IMR-90 (cell line): ENCODE results near the gene MBNL3. TPM values are rescaled to one million over a fixed set of nuclear protein-coding genes. Genes with fewer than 3 reads are reported as not detected.

Experiments used
- ATAC-seq: fragments of 200-7000 bp; cut with Tn5 transposase; 2 replicates; pipeline ENCODE4 v1.9.1; 2020; ENCODE audit warnings: low read depth, mild to moderate bottlenecking, moderate library complexity
- BruUV-seq: library from RNA; stranded (reverse); fragments of 400-500 nt; replicated peaks from 2 replicates; lab custom pipeline; 2021; lab: Mats Ljungman, UMichigan
- CTCF ChIA-PET: fragments of 300-600 bp; formaldehyde crosslinking; extraction: SDS; loops from one replicate; lab custom pipeline; 2021; ENCODE audit warnings: antibody characterized with exemption; lab: Yijun Ruan, JAX
- POLR2A ChIA-PET: fragments of 300-600 bp; sonication (Branson Sonifier 250); formaldehyde crosslinking; loops from one replicate; lab custom pipeline; 2022; ENCODE audit warnings: antibody characterized with exemption; ENCODE audit not compliant: unreplicated experiment; lab: Charles Lee
- DNase-seq: peaks from one replicate; pipeline ENCODE4 v3.0.0; 2013
- H2AFZ ChIP-seq: replicated peaks from 2 replicates; pipeline ENCODE3; 2013; ENCODE audit warnings: low read length, mild to moderate bottlenecking; ENCODE audit not compliant: poor library complexity
- H2AK5ac ChIP-seq: 2 replicates; pipeline ENCODE4 v1.6.1; 2013; ENCODE audit warnings: low read depth, low read length, inconsistent platforms
- H2AK9ac ChIP-seq: replicated peaks from 2 replicates; pipeline ENCODE3; 2013; ENCODE audit warnings: mild to moderate bottlenecking, low read depth, low read length, moderate library complexity; ENCODE audit not compliant: poor library complexity
- H2BK120ac ChIP-seq: 2 replicates; pipeline ENCODE4 v1.6.1; 2013; ENCODE audit warnings: low read depth, low read length, inconsistent platforms
- H2BK15ac ChIP-seq: 3 replicates; pipeline ENCODE4 v1.6.1; 2013; ENCODE audit warnings: low read depth, low read length, inconsistent platforms
- H2BK20ac ChIP-seq: 2 replicates; pipeline ENCODE4 v1.6.1; 2013; ENCODE audit warnings: low read depth, mild to moderate bottlenecking, inconsistent platforms, low read length, moderate library complexity
- H2BK5ac ChIP-seq: 2 replicates; pipeline ENCODE4 v1.6.1; 2013; ENCODE audit warnings: mild to moderate bottlenecking, low read depth, low read length, inconsistent platforms; ENCODE audit not compliant: poor library complexity, severe bottlenecking
- H3K14ac ChIP-seq: replicated peaks from 2 replicates; pipeline ENCODE4 v1.6.1; 2013; ENCODE audit warnings: low read depth, low read length, inconsistent platforms
- H3K18ac ChIP-seq: 2 replicates; pipeline ENCODE4 v1.6.1; 2013; ENCODE audit warnings: low read depth, low read length, control low read depth
- H3K23ac ChIP-seq: 2 replicates; pipeline ENCODE4 v1.6.1; 2013; ENCODE audit warnings: low read depth, low read length, inconsistent platforms
- H3K27ac ChIP-seq: 2 replicates; pipeline ENCODE4 v1.5.1; 2013; ENCODE audit warnings: mild to moderate bottlenecking, control low read depth, low read length; ENCODE audit not compliant: insufficient read depth
- H3K27me3 ChIP-seq: 2 replicates; pipeline ENCODE4 v1.6.1; 2013; ENCODE audit warnings: low read length; ENCODE audit not compliant: control insufficient read depth, insufficient read depth
- H3K36me3 ChIP-seq: 2 replicates; pipeline ENCODE4 v1.6.1; 2013; ENCODE audit warnings: low read length, mixed read lengths; ENCODE audit not compliant: control insufficient read depth, insufficient read depth
- H3K4ac ChIP-seq: 2 replicates; pipeline ENCODE4 v1.6.1; 2013; ENCODE audit warnings: low read depth, low read length, inconsistent platforms
- H3K4me1 ChIP-seq: 2 replicates; pipeline ENCODE4 v1.6.1; 2013; ENCODE audit warnings: low read length, mixed read lengths; ENCODE audit not compliant: control insufficient read depth, insufficient read depth
- H3K4me2 ChIP-seq: 2 replicates; pipeline ENCODE4 v1.6.1; 2013; ENCODE audit warnings: low read depth, mild to moderate bottlenecking, control low read depth, low read length, moderate library complexity
- H3K4me3 ChIP-seq: 2 replicates; pipeline ENCODE4 v1.5.1; 2013; ENCODE audit warnings: low read depth, mild to moderate bottlenecking, control low read depth, low read length, moderate library complexity; ENCODE audit not compliant: insufficient read depth
- H3K56ac ChIP-seq: 2 replicates; pipeline ENCODE4 v1.6.1; 2013; ENCODE audit warnings: low read length, inconsistent platforms; ENCODE audit not compliant: insufficient read depth; ENCODE audit errors: extremely low read depth
- H3K79me1 ChIP-seq, 2 experiments: 2 replicates each; pipeline ENCODE4 v1.6.1; 2013; ENCODE audit warnings: low read length in 2 of 2, inconsistent platforms in 1 of 2, low read depth in 1 of 2
- H3K9ac ChIP-seq: 2 replicates; pipeline ENCODE4 v1.6.1; 2013; ENCODE audit warnings: low read depth, low read length, control low read depth
- H3K9me1 ChIP-seq: 2 replicates; pipeline ENCODE4 v1.6.1; 2013; ENCODE audit warnings: low read length, inconsistent platforms; ENCODE audit not compliant: insufficient read depth
- H3K9me3 ChIP-seq: 2 replicates; pipeline ENCODE4 v1.6.1; 2013; ENCODE audit warnings: low read length; ENCODE audit not compliant: control insufficient read depth, insufficient read depth
- H4K20me1 ChIP-seq: 2 replicates; pipeline ENCODE4 v1.6.1; 2013; ENCODE audit warnings: low read length, inconsistent platforms; ENCODE audit not compliant: insufficient read depth
- H4K5ac ChIP-seq: 2 replicates; pipeline ENCODE4 v1.6.1; 2013; ENCODE audit warnings: mild to moderate bottlenecking, low read depth, low read length, control low read depth
- H4K8ac ChIP-seq, 2 experiments: 2 replicates each; pipeline ENCODE4 v1.6.1; 2013; ENCODE audit warnings: low read depth in 2 of 2, low read length in 2 of 2, control low read depth in 1 of 2, inconsistent platforms in 1 of 2
- H4K91ac ChIP-seq: 2 replicates; pipeline ENCODE4 v1.6.1; 2013; ENCODE audit warnings: low read depth, low read length, inconsistent platforms; ENCODE audit not compliant: insufficient read depth
- BHLHE40 ChIP-seq: fragments of 150-350 bp; IDR thresholded peaks from 2 replicates; pipeline ENCODE4 v1.6.1; 2016; ENCODE audit warnings: mild to moderate bottlenecking, low read depth, low read length
- CHD1 ChIP-seq: IDR thresholded peaks from 2 replicates; pipeline ENCODE4 v1.6.1; 2012; ENCODE audit warnings: low read depth, low read length, improper control_type of control experiment
- ELK1 ChIP-seq: fragments of 150-350 bp; IDR thresholded peaks from 2 replicates; pipeline ENCODE4 v1.6.1; 2016; ENCODE audit warnings: low read depth, mild to moderate bottlenecking, low read length, moderate library complexity, borderline replicate concordance
- FOS ChIP-seq: fragments of 150-350 bp; IDR thresholded peaks from 2 replicates; pipeline ENCODE4 v1.6.1; 2016; ENCODE audit warnings: low read depth, low read length
- MAFK ChIP-seq: IDR thresholded peaks from 2 replicates; pipeline ENCODE4 v1.6.1; 2012; ENCODE audit warnings: low read depth, low read length, improper control_type of control experiment
- MAZ ChIP-seq: IDR thresholded peaks from 2 replicates; pipeline ENCODE4 v1.6.1; 2012; ENCODE audit warnings: low read depth, mild to moderate bottlenecking, low read length, improper control_type of control experiment, moderate library complexity, borderline replicate concordance
- MXI1 ChIP-seq: IDR thresholded peaks from 2 replicates; pipeline ENCODE4 v1.6.1; 2012; ENCODE audit warnings: low read depth, mild to moderate bottlenecking, low read length, moderate library complexity, borderline replicate concordance
- NFE2L2 ChIP-seq: fragments of 150-350 bp; IDR thresholded peaks from 2 replicates; pipeline ENCODE4 v1.6.1; 2016; ENCODE audit warnings: low read depth, mild to moderate bottlenecking, low read length
- POLR2A ChIP-seq: IDR thresholded peaks from 2 replicates; pipeline ENCODE4 v1.6.1; 2012; ENCODE audit warnings: mild to moderate bottlenecking, low read depth, low read length
- RAD21 ChIP-seq: IDR thresholded peaks from 2 replicates; pipeline ENCODE4 v1.6.1; 2012; ENCODE audit warnings: low read length, improper control_type of control experiment
- RCOR1 ChIP-seq: IDR thresholded peaks from 2 replicates; pipeline ENCODE4 v1.6.1; 2012; ENCODE audit warnings: mild to moderate bottlenecking, low read length, improper control_type of control experiment; ENCODE audit not compliant: insufficient replicate concordance
- RFX5 ChIP-seq: IDR thresholded peaks from 2 replicates; pipeline ENCODE4 v1.8.0; 2012; ENCODE audit warnings: low read depth, mild to moderate bottlenecking, low read length, moderate library complexity
- SMC3 ChIP-seq: fragments of 150-350 bp; IDR thresholded peaks from 2 replicates; pipeline ENCODE4 v1.6.1; 2016; ENCODE audit warnings: low read depth, mild to moderate bottlenecking, antibody characterized with exemption, low read length, moderate library complexity
- dilution Hi-C: fragments of 300-500 bp; cut with HindIII; formaldehyde crosslinking; loops from one replicate; pipeline ENCODE4 v1.14.3; 2018; ENCODE audit warnings: low sequenced_read_pairs; ENCODE audit not compliant: unreplicated experiment
- in situ Hi-C: fragments of 300-500 bp; cut with MboI; formaldehyde crosslinking; loops from 3 replicates; pipeline ENCODE4 v1.14.3; 2019; ENCODE audit warnings: low sequenced_read_pairs, inconsistent platforms, mixed read lengths
- intact Hi-C: fragments of 100-400 bp; cut with micrococcal nuclease; formaldehyde crosslinking; loops from 2 replicates; pipeline ENCODE4 v1.10.0; 2022
- polyA plus RNA-seq, 3 experiments: library from polyadenylated mRNA; depleted of rRNA; stranded (reverse); fragments of >200 nt; gene quantifications; 2 replicates each; pipeline ENCODE4 v1.2.3, GENCODE V29; 2012; ENCODE audit warnings: low replicate concordance in 1 of 3
- total RNA-seq: library from RNA; depleted of rRNA; stranded (reverse); fragments of >200 nt; gene quantifications from 2 replicates; pipeline ENCODE4 v1.2.3, GENCODE V29; 2012
- TF ChIP-seq, protein P1 (sequence below): fragments of 150-350 bp; IDR thresholded peaks from 2 replicates; pipeline ENCODE4 v1.6.1; 2017; ENCODE audit warnings: mild to moderate bottlenecking, antibody characterized with exemption, low read length, low read depth
- TF ChIP-seq, protein P2 (sequence below): conservative IDR thresholded peaks from 2 replicates; pipeline ENCODE4 v1.5.1; 2012; ENCODE audit warnings: mild to moderate bottlenecking, low read depth, low read length, improper control_type of control experiment

The MBNL3 gene
- total and polyA plus RNA-seq, 2 of the 4 experiments (the other 2 are of a cell fraction) = 0.32 to 1.1 TPM

- CTCF ChIA-PET = no interaction called here
- intact Hi-C loops = no loop called here
- no peak overlapping the region for H3K27ac ChIP-seq
- H4K5ac ChIP-seq = no peak overlapping the region
- H3K4ac ChIP-seq = no peak overlapping the region
- H3K9me1 ChIP-seq = no peaks in the 10 kb centered on the region
- no peak overlapping the region for H2AK5ac ChIP-seq
- no peaks in the 10 kb centered on the region for H3K36me3 ChIP-seq
- no peak for ATAC-seq
- no peak overlapping the region for H2AK9ac ChIP-seq
- H3K4me1 ChIP-seq = no peaks in the 10 kb centered on the region
- H3K9me3 ChIP-seq = no peaks in the 10 kb centered on the region
- TF ChIP-seq BHLHE40 (no peak), RAD21 (no peak), MAFK (no peak), POLR2A (no peak), RFX5 (no peak), NFE2L2 (no peak), RCOR1 (no peak), SMC3 (no peak), CHD1 (no peak), MAZ (no peak), ELK1 (no peak), FOS (no peak), MXI1 (no peak)
- TF ChIP-seq, protein P1, sequence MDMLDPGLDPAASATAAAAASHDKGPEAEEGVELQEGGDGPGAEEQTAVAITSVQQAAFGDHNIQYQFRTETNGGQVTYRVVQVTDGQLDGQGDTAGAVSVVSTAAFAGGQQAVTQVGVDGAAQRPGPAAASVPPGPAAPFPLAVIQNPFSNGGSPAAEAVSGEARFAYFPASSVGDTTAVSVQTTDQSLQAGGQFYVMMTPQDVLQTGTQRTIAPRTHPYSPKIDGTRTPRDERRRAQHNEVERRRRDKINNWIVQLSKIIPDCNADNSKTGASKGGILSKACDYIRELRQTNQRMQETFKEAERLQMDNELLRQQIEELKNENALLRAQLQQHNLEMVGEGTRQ = no peak
- TF ChIP-seq, protein P2, sequence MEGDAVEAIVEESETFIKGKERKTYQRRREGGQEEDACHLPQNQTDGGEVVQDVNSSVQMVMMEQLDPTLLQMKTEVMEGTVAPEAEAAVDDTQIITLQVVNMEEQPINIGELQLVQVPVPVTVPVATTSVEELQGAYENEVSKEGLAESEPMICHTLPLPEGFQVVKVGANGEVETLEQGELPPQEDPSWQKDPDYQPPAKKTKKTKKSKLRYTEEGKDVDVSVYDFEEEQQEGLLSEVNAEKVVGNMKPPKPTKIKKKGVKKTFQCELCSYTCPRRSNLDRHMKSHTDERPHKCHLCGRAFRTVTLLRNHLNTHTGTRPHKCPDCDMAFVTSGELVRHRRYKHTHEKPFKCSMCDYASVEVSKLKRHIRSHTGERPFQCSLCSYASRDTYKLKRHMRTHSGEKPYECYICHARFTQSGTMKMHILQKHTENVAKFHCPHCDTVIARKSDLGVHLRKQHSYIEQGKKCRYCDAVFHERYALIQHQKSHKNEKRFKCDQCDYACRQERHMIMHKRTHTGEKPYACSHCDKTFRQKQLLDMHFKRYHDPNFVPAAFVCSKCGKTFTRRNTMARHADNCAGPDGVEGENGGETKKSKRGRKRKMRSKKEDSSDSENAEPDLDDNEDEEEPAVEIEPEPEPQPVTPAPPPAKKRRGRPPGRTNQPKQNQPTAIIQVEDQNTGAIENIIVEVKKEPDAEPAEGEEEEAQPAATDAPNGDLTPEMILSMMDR = no peak
- POLR2A ChIA-PET = no interaction called here
- H4K8ac ChIP-seq = no peak overlapping the region
- no peak overlapping the region for H2AFZ ChIP-seq
- no peaks in the 10 kb centered on the region for H4K20me1 ChIP-seq
- H4K91ac ChIP-seq = no peak overlapping the region
- no peak for DNase-seq
- H2BK5ac ChIP-seq = no peak overlapping the region
- H2BK120ac ChIP-seq = no peak overlapping the region
- no peak overlapping the region for H2BK20ac ChIP-seq
- H3K56ac ChIP-seq = no peak overlapping the region
- dilution Hi-C loops = no loop called here
- BruUV-seq = no TSS peak
- in situ Hi-C loops = no loop called here
- H3K79me1 ChIP-seq = no peaks in the 10 kb centered on the region
- H3K23ac ChIP-seq = no peak overlapping the region
- no peak overlapping the region for H2BK15ac ChIP-seq
- H3K9ac ChIP-seq = no peak overlapping the region
- H3K4me2 ChIP-seq = no peak overlapping the region
- H3K18ac ChIP-seq = no peak overlapping the region
- no peak overlapping the region for H3K4me3 ChIP-seq
- H3K14ac ChIP-seq = no peak overlapping the region
- H3K27me3 ChIP-seq = no peaks in the 10 kb centered on the region; the same call in 1 of the 2 replicates
Measured at GRCh38 chrX:132367984-132368383, 120.9 kb downstream of the MBNL3 start.
